HG03520 (cell line): ENCODE data around the gene CFAP299.

Source experiments
- ATAC-seq: cut with Tn5 transposase; IDR thresholded peaks from one replicate; pipeline ENCODE4 v1.9.1; 2021; ENCODE audit warnings: mild to moderate bottlenecking, moderate library complexity; ENCODE audit not compliant: unreplicated experiment

The CFAP299 gene

DNA sequence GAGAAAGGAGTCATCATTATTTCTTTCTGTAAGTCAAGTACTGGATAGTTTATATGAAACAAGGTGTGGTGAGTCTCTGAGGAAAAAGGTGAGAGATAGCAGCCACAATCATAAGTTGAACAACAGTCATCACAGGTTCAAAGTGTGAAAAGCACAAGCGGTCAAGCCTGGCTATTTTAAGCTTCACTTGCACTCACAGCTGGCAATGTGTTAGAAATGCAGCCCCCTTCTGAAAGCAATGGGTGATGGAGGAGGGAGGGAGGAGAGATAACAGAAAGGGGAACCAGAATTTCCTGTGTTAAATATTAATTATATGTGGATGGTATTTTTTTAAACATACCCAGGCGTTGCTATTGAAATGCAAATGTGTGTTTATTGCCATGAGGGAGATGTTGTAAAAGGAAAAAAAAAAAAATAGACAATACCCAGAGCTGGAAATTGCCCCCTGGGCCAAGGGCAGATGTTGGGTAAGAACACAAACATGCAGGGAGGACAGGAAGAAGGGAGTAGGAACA lies 668.1 kb downstream of the CFAP299 start:
- ATAC-seq = peak; percentile 99

DNA sequence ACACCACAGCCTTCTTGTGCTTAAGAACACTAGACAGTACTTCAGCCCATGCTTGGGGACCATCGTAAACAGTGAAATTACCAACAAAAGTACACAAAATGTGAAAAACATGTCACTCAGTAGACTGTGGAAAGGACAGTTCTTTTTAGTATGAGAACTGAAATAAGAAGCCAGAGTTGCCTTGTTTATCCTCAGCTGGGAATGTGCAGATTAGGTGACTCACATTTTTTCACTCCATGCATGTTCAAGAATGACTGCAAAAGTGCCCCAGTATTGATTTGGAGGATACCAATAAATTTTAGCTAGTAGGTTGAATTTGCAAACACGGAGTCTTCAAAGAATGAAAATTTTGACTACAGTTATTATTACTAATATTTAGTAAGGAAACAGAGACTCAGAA lies 671.9 kb downstream of the CFAP299 start:
- ATAC-seq = no peak
